SU-DHL-6 (cell line): ENCODE results near the gene FAM24A.

ENCODE experiments used
- H2AFZ ChIP-seq: fragments of 200-600 bp; sonication (generic); 2 replicates; pipeline ENCODE4 v1.6.1; 2014; ENCODE audit warnings: low read depth, mild to moderate bottlenecking, moderate library complexity, mixed read lengths, antibody characterized with exemption, low read length; ENCODE audit not compliant: severe bottlenecking
- H3F3A ChIP-seq: fragments of 200-600 bp; shearing (Covaris generic); 2 replicates; pipeline ENCODE4 v1.6.0; 2016; ENCODE audit warnings: antibody characterized with exemption, mild to moderate bottlenecking; ENCODE audit not compliant: insufficient read depth
- H3K27ac ChIP-seq: fragments of 200-600 bp; sonication (generic); 2 replicates; pipeline ENCODE4 v1.5.1; 2016; ENCODE audit warnings: low read depth, mild to moderate bottlenecking, low read length, moderate library complexity, mixed read lengths
- H3K27me3 ChIP-seq: fragments of 200-600 bp; sonication (generic), shearing (Covaris generic); 2 replicates; pipeline ENCODE4 v1.6.0; 2014; ENCODE audit warnings: mild to moderate bottlenecking, low read length
- H3K36me3 ChIP-seq: fragments of 200-600 bp; sonication (generic); 2 replicates; pipeline ENCODE4 v1.6.1; 2014; ENCODE audit warnings: mild to moderate bottlenecking, low read length, mixed read lengths
- H3K4me2 ChIP-seq: fragments of 300-600, 200-600 bp; shearing (Covaris generic), sonication (generic); 2 replicates; pipeline ENCODE4 v1.6.0; 2014; ENCODE audit warnings: low read length, low read depth, mild to moderate bottlenecking; ENCODE audit not compliant: poor library complexity, severe bottlenecking
- H3K4me3 ChIP-seq: fragments of 200-600 bp; sonication (generic); 2 replicates; pipeline ENCODE4 v1.5.1; 2014; ENCODE audit warnings: antibody characterized with exemption, low read length, mild to moderate bottlenecking, mixed read lengths; ENCODE audit not compliant: insufficient read depth, poor library complexity, severe bottlenecking
- H3K79me2 ChIP-seq: fragments of 200-600 bp; sonication (generic); 2 replicates; pipeline ENCODE4 v1.6.1; 2014; ENCODE audit warnings: mild to moderate bottlenecking, low read length, moderate library complexity; ENCODE audit not compliant: insufficient read depth
- H3K9ac ChIP-seq: fragments of 200-600 bp; sonication (generic); 2 replicates; pipeline ENCODE4 v1.7.0; 2014; ENCODE audit warnings: mild to moderate bottlenecking, low read length
- H3K9me2 ChIP-seq: fragments of 200-600 bp; sonication (generic); replicated peaks from 2 replicates; pipeline ENCODE4 v1.6.1; 2014; ENCODE audit warnings: low read length; ENCODE audit not compliant: insufficient read depth
- H3K9me3 ChIP-seq: fragments of 200-600 bp; sonication (generic); 2 replicates; pipeline ENCODE4 v1.6.1; 2014; ENCODE audit warnings: low read length, mixed read lengths; ENCODE audit not compliant: insufficient read depth
- H4K20me1 ChIP-seq: fragments of 200-600 bp; sonication (generic); 2 replicates; pipeline ENCODE4 v1.6.1; 2014; ENCODE audit warnings: low read depth, mild to moderate bottlenecking, antibody characterized with exemption, low read length, moderate library complexity, mixed read lengths
- EZH2phosphoT487 ChIP-seq: fragments of 200-600 bp; sonication (generic), shearing (Covaris generic); conservative IDR thresholded peaks from 2 replicates; pipeline ENCODE4 v1.6.1; 2018; ENCODE audit warnings: mild to moderate bottlenecking, antibody characterized with exemption, low read length, moderate library complexity, mixed read lengths
- TF ChIP-seq, protein P1 (sequence below): fragments of 200-600 bp; sonication (generic); IDR thresholded peaks from one replicate; pipeline ENCODE4 v1.5.1; 2017; ENCODE audit warnings: antibody characterized with exemption, mild to moderate bottlenecking, low read length, moderate library complexity; ENCODE audit not compliant: insufficient read depth, poor library complexity, severe bottlenecking

Gene FAM24A

DNA sequence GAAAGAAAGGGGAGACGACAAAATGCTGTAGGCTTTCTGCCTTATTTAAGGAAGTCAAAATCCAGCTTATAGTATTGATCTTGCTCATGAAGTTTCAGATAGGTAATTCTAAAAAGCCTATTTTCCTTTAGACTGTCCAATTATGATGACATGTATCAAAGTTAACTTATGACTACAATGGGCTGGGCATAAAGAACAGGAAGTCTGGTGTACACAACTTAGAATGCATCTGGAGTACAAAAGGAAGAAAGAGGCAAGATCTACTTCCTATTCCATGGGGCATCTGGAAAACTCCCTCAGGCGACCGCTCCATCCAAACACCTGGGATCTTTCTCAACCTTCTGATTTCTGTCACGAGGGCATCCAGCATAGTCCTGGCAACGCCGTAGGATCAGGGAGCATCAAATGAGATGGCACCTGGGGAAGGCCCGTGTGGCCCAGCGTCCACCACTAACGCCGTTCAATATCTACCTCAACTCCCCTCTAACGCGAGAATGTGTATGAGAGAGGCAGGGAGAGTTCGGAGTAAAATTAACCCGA, 31.5 kb upstream of the FAM24A start:
- Histone ChIP-seq H4K20me1 (no peaks in the 10 kb centered on the region), H3K27me3 (no peaks in the 10 kb centered on the region), H3K9ac (peak overlapping the region; percentile 90), H3K27ac (peak overlapping the region; percentile 46), H3K4me3 (peak overlapping the region; percentile 92), H3K9me2 (no peaks in the 10 kb centered on the region), H3K9me3 (no peaks in the 10 kb centered on the region), H2AFZ (peak overlapping the region; percentile 76), H3F3A (no peaks in the 10 kb centered on the region; the same call in 1 of the 2 replicates), H3K79me2 (peaks cover 59% of the 10 kb centered on the region), H3K4me2 (peak overlapping the region; percentile 78), H3K36me3 (peaks cover 33% of the 10 kb centered on the region)
- TF ChIP-seq, protein P1, sequence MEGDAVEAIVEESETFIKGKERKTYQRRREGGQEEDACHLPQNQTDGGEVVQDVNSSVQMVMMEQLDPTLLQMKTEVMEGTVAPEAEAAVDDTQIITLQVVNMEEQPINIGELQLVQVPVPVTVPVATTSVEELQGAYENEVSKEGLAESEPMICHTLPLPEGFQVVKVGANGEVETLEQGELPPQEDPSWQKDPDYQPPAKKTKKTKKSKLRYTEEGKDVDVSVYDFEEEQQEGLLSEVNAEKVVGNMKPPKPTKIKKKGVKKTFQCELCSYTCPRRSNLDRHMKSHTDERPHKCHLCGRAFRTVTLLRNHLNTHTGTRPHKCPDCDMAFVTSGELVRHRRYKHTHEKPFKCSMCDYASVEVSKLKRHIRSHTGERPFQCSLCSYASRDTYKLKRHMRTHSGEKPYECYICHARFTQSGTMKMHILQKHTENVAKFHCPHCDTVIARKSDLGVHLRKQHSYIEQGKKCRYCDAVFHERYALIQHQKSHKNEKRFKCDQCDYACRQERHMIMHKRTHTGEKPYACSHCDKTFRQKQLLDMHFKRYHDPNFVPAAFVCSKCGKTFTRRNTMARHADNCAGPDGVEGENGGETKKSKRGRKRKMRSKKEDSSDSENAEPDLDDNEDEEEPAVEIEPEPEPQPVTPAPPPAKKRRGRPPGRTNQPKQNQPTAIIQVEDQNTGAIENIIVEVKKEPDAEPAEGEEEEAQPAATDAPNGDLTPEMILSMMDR = no peak
- TF ChIP-seq EZH2phosphoT487 = no peak

DNA sequence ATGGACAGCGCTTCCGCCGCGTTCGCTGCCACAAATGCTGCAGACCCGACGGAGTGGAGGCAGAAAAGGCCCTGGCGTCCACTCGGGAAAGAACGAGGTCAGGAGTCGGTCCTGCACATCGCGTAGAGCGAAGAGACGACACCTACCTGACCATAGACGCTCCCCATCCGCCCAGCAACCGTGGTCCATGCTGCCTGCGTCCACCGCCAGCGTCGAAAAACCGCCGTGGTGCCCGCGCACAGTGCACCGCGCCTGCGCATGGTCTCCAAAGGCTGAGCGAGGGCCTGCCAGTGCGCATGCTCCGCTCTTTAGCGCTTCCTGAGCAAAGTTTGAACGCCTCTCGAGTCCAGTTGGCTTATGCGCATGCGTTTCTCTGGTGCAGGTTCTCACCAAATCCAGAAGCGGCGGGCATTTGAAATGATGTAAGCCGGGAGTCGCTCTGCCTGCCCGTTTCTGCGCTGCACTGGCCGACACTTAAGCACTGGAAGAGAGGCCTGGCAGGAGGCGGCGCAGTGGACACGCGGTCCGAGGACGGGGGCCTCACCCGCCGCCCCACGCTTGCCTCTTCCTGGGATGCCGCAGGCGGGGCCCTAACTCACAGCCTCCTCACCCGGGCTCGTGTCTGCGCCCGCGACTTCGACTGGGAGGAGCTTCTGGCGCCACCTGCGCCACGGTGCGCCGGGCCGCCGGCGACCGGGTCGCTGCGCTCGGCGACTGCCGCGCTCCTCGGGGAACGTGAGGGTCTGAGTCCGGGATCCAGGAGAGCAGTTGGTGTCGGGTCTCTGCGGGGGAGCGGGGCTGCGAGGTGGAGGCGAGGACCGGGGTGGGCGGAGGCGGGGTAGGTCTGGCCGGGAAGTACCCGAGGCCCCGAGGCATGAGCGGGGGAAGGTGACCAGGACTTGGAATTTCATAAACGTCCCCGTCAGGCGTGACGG, 30.8 kb upstream of the FAM24A start, which contains the start of gene FAM24B:
Gene FAM24B (minus strand): TSS at position 243 of the 935 bp plus-strand sequence. CDS start 29,066 bp downstream, outside the sequence.
- Histone ChIP-seq H3K4me3 (peak within 1 kb of the TSS; percentile 92), H3K27ac (peak within 1 kb of the TSS; percentile 69), H3K9me3 (no peaks in the 10 kb centered on the region), H3K4me2 (peak within 1 kb of the TSS; percentile 78), H3K27me3 (no peaks in the 10 kb centered on the region), H3K9me2 (no peaks in the 10 kb centered on the region), H4K20me1 (no peaks in the 10 kb centered on the region), H3K9ac (peak within 1 kb of the TSS; percentile 90), H2AFZ (peak within 1 kb of the TSS; percentile 88), H3F3A (no peaks in the 10 kb centered on the region; the same call in 1 of the 2 replicates), H3K79me2 (peaks cover 52% of the 10 kb centered on the region), H3K36me3 (peaks cover 26% of the 10 kb centered on the region)
- TF ChIP-seq EZH2phosphoT487 = no peak

DNA sequence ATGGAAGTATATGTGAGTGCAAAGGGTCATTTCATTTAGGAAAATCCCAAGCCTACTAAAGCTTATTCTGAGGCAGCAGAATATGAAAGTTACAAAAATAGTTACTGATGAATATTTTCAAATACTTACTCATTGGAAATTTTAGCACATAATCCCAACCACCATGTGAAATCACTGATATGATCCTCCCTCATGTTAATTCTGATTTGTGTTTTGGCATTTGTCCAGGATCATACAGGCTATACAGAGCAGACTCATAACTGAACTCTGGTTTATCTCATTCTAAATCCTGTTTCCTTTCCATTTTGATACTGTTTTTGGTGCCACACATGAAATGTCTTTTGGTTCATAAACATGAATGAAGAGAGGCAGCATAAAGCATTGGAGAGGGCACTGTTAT, 27.6 kb upstream of the FAM24A start:
- no peaks in the 10 kb centered on the region for H3K27me3 ChIP-seq
- H3K4me3 ChIP-seq = no peak overlapping the region
- no peak overlapping the region for H2AFZ ChIP-seq
- H3K9ac ChIP-seq = no peak overlapping the region
- H3K9me2 ChIP-seq = no peaks in the 10 kb centered on the region
- H3K79me2 ChIP-seq = peaks cover 20% of the 10 kb centered on the region
- no peak overlapping the region for H3K4me2 ChIP-seq
- no peaks in the 10 kb centered on the region; the same call in 1 of the 2 replicates for H3F3A ChIP-seq
- 0 out of 2 replicates have a peak, but pooled peaks cover 15% of the 10 kb centered on the region for H3K36me3 ChIP-seq
- no peak overlapping the region for H3K27ac ChIP-seq
- no peaks in the 10 kb centered on the region for H4K20me1 ChIP-seq
- TF ChIP-seq, protein P1 = no peak
- TF ChIP-seq EZH2phosphoT487 = no peak
- no peaks in the 10 kb centered on the region for H3K9me3 ChIP-seq
